NCI-H2196 (cell line): Measurements from ENCODE around the gene GPNMB.
A peak's percentile ranks its signal among the peaks of the same experiment; 100 is the strongest.

Source experiments
- DNase-seq: peaks from one replicate; lab custom pipeline; 2025; ENCODE audit not compliant: unreplicated experiment; lab: John Stamatoyannopoulos, UW

Gene GPNMB

DNA sequence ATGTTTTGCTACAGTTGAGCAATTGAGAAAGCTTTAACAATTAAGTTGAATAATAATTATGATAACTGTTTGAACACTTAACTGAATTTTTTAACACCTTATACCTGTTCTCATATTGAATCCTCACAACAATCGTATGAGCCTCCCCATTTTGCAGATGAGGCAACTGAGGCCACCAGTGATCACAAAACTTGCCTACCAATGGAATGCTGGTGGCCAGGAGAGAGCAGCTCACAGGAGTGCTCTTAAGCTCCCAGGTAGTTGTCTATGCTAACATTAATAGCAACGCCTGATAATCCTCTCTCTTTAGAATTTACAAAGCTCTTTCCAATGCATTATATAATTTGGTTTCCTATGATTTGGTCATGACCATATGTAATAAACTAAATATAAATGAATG is 21.6 kb downstream of the GPNMB start:
- DNase-seq: no peak

- DNase-seq: no peak
Observed at GRCh38 chr7:23268746-23269145, 22.2 kb downstream of the GPNMB start.

- DNase-seq: no peak
Observed at GRCh38 chr7:23272275-23272674, 25.7 kb downstream of the GPNMB start.

DNA sequence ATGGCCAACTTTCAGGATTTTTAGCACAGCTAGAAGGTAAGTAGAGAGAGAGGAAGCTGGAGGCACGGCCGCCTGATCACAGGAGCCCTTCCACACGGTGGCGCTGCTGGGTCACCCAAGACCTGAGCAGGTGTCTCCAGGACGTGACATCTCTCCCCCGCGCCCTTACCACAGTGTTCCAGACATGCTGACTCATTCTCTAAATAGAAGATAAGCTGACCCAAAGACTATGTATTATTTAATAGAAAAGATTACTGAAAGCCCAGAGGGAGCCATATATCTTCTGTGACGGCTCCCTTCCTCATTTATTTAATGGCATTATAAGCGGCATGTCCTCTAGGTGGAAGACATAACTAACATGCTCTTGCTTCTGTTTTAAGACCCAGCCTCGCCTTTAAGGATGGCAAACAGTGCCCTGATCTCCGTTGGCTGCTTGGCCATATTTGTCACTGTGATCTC is 26.6 kb downstream of the GPNMB start:
- peak; percentile 93 for DNase-seq

GRCh38 chr7:23275912-23276311 is 29.3 kb downstream of the GPNMB start:
- DNase-seq: no peak

GRCh38 chr7:23276376-23276775 is 29.8 kb downstream of the GPNMB start:
- DNase-seq: no peak

DNA sequence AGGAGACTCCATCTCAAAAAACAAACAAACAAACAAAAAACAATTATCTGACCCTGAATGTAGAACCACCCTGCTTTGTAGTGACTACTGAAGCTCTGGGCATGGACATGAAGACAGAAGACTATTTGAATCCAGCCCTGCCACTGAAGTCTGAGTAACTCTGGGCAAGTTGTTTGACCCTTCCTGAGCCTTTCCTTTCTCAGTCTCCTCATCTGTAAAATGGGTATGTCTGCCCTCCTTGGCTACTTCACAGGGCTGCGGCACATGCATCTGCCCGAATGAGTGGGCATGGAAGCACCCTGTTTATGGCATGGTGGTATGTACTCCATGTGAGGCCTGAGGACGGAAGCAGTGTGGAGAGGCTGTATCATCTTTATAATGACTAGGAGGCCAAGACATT is 30.4 kb downstream of the GPNMB start:
- DNase-seq: no peak

- DNase-seq: peak; percentile 78
Observed at GRCh38 chr7:23277359-23277989, 30.9 kb downstream of the GPNMB start.

DNA sequence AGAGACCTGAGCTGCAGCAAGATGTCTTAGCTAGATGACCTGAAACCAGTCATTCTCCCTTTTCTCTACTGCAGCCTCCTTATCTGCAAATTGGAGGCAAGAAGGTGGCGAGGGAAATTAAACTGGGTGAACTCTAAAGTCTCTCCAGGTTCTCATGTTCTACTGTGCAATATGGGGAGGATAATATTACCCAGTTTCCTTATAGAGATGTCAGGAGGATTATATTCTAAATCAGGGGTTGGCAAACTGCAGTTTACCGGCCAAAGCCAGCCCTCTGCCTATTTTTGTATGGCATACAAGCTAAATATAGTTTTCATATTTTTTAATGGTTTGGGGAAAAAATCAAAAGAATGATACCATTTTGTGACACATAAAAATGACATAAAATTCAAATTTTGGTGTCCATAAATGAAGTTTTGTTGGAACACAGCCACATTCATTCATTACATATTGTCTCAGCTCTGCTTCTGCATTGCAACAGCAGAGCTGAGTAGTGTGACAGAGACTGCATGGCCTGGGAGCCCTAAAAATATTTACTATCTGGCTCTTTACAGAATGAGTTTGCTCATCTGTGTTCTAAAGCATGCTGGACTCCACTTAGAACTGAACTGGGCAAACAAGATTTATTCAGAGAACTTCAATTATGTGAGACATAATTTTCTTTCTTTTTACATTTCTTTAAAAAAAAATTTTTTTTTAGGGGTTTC is 33.4 kb downstream of the GPNMB start:
- DNase-seq: no peak

- DNase-seq: no peak
Observed at GRCh38 chr7:23283086-23283485, 36.5 kb downstream of the GPNMB start.

GRCh38 chr7:23284871-23285270 is 38.3 kb downstream of the GPNMB start:
- DNase-seq: no peak

GRCh38 chr7:23285657-23286646 is 39.4 kb downstream of the GPNMB start:
- DNase-seq: no peak

- DNase-seq: no peak
Observed at GRCh38 chr7:23287612-23288011, 41.0 kb downstream of the GPNMB start.

DNA sequence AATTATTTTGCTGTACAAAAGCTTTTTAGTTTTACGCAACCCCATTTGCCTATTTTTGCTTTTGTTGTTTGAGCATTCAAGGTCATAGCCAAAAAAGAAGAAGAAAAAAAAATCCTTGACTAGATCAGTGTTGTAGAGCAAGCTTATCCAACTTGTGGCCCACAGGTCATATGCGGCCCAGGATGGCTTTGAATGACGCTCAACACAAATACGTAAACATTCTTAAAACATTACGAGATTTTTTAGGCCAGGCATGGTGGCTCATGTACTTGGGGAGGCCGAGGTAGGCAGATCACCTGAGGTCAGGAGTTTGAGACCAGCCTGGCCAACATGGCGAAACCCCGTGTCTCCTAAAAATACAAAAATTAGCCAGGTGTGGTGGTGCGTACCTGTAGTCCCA is 44.4 kb downstream of the GPNMB start:
- DNase-seq: no peak

DNA sequence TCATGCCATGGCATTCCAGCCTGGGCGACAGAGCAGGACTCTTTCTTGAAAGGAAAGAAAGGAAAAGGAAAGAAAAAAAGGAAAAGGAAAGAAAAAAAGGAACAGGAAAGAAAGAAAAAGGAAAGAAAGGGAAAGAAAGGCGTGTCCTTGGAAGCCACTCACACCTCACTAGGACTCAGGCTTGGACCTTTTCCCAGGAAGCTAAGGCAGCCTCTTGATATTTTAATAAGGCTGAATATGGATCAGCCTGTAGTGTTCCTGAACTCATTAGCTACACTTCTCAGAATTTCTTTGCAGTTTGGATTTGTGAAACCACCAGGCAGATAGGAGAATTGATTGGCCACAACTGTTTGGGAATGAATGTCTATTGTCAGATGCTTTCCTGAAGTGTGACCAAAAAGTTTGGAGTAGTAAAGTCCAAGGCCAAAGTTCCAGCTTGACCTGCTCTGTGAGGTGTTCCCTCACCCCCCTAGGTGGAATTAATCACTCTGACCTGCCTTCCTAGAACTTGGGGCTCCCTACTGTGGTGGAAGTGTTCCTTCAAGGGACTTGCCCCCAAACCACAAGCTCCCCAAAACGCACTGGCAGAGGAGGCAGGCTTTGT is 45.5 kb downstream of the GPNMB start:
- no peak for DNase-seq

GRCh38 chr7:23292623-23293022 is 46.0 kb downstream of the GPNMB start:
- DNase-seq: no peak

DNA sequence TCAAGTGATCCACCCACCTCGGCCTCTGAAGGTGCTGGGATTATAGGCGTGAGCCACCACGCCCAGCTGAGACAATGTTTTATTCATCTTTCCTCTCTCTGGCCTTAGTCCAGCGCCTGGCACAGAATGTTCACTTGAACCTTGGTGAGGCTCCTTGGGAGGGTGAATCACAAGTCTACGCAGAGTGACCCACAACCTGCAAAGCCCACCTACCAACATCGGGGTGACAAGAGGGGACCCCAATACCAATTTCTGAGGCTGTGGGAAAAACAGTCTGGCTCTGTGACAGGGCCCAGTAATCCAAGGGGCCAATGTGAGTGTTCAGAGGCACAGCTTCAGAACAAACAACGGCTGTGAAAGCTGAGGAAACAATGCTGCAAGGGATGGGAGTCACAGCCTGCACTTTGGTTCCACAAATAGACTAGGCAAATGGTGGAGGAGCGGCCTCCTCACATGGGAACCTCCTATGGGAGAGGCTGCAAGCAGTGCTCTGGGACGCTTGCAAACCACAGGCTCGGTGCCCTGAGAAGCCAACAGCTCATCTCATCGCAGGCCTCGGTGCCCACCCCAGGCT is 47.0 kb downstream of the GPNMB start:
- no peak for DNase-seq

- DNase-seq: no peak
Observed at GRCh38 chr7:23294549-23295400, 48.2 kb downstream of the GPNMB start.

- no peak for DNase-seq
Observed at GRCh38 chr7:23295401-23295697, 48.8 kb downstream of the GPNMB start.
